Measurements from ENCODE around the gene CSPG4. TPM values are rescaled to one million over a fixed set of nuclear protein-coding genes. Genes with fewer than 3 reads are reported as not detected.

CSPG4 gene
- total and polyA plus RNA-seq, 9 of the 15 experiments (the other 6 are each of a cell fraction or from before 2014, with no cell fraction given): under 0.01 to 0.07 (median 0.04) TPM; not detected in 5

- no peak for ATAC-seq
- no peaks in the 10 kb centered on the region for H3K9me3 ChIP-seq (replicated peaks; ENCODE audit: control insufficient read depth, insufficient read depth, low read depth, low read length)
- TF ChIP-seq RBM34 (IDR thresholded peaks at IDR 0.05; ENCODE audit: borderline replicate concordance, insufficient read depth, low read length) (no peak), ZKSCAN8 (CRISPR knock-in tag; IDR thresholded peaks at IDR 0.05) (peak; percentile 95)
- no peaks in the 10 kb centered on the region; the same call in 1 of the 2 replicates for H4K20me1 ChIP-seq (replicated peaks; ENCODE audit: control insufficient read depth, insufficient read depth, low read length)
- 43% methylated on average over 3 of the region's 3 CpGs for WGBS (ENCODE audit: insufficient coverage, low coverage, missing lambda C conversion rate)
- peaks cover 6 to 12% of the 10 kb centered on the region in 2 experiments; a peak in 4 of 5 replicates for H3K4me1 ChIP-seq (replicated peaks in 1 of 2; ENCODE audit: control insufficient read depth in 2 of 2, insufficient read depth in 2 of 2, low read length in 2 of 2)
- no peak for DNase-seq (ENCODE audit: extremely low read depth in 1 of 4, low spot score in 3 of 4)
- no peak overlapping the region for H3K4me3 ChIP-seq
- H3K9me1 ChIP-seq (ENCODE audit: control insufficient read depth, insufficient read depth, low read length): no peaks in the 10 kb centered on the region
- H3K4me2 ChIP-seq (ENCODE audit: insufficient read depth, low read length): no peak overlapping the region
- no peak overlapping the region for H2AFZ ChIP-seq (ENCODE audit: low read depth, low read length)
- ChIA-PET CTCF (ENCODE audit: low intra/inter-chr PET ratio) (no interaction called here), POLR2A (interaction anchor here (0.6 to 2.0 kb wide), 3 partner anchors 10 to 19 kb away, joined by 3 to 9 read pairs (median 3); a partner anchor contains a TSS)
- no peaks in the 10 kb centered on the region for H3K79me2 ChIP-seq (ENCODE audit: control insufficient read depth, insufficient read depth, low read length)
- no TSS peak for BruUV-seq (replicated peaks)
- intact Hi-C loops (cut with micrococcal nuclease): no loop called here
- no peak overlapping the region for H3K27ac ChIP-seq (ENCODE audit: extremely low read depth, low read depth, low read length)
- in situ Hi-C loops (cut with MboI): no loop called here
- H3K9ac ChIP-seq (ENCODE audit: insufficient read depth in 1 of 2, low read depth in 2 of 2, low read length in 2 of 2): no peak overlapping the region
- no peaks in the 10 kb centered on the region for H3K36me3 ChIP-seq (ENCODE audit: control insufficient read depth, insufficient read depth, low read length)
- peaks cover 0 to 10% of the 10 kb centered on the region in 2 experiments; a peak in 1 of 5 replicates for H3K27me3 ChIP-seq (ENCODE audit: control insufficient read depth in 2 of 2, insufficient read depth in 2 of 2, low read length in 2 of 2)
- FAIRE-seq: no peak
Measured at GRCh38 chr15:75714195-75714594, 1.5 kb upstream of the CSPG4 start.

DNA sequence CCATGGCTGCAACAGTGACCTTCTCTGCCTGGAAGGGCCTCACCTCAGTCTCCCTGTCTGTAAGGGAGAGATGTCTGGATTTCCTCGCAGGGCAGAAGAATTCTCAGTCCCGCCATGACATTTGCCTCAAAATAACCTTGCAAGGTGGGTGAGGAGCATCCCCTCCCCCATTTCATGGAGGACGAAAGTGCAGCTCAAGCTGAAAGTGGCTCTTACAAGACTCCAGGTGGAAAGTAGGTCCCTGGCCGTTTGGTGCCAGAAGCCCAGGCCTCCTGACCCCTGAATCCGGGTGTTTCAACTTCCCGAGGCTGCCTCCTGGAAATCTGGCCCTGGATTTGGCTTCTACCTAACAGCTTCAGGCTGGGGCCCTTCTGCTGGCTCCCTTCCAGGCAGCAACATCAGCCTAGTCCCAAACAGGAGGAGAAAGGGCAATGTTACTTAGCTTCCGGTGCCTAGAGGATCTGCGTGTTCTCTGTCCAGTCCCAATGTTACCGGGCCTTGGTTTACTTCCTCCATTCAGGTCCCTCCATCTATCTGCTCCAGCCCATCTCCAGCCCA lies 769 bp upstream of the CSPG4 start:
- Histone ChIP-seq H3K9me1 (ENCODE audit: control insufficient read depth, insufficient read depth, low read length) (no peaks in the 10 kb centered on the region), H3K4me1 (replicated peaks in 1 of 2; ENCODE audit: control insufficient read depth in 2 of 2, insufficient read depth in 2 of 2, low read length in 2 of 2) (peaks cover 1 to 12% of the 10 kb centered on the region in 2 experiments; a peak in 3 of 5 replicates), H3K79me2 (ENCODE audit: control insufficient read depth, insufficient read depth, low read length) (no peaks in the 10 kb centered on the region), H3K9me3 (replicated peaks; ENCODE audit: control insufficient read depth, insufficient read depth, low read depth, low read length) (no peaks in the 10 kb centered on the region), H3K4me3 (no peak overlapping the region), H3K27me3 (ENCODE audit: control insufficient read depth in 2 of 2, insufficient read depth in 2 of 2, low read length in 2 of 2) (peaks cover 0 to 10% of the 10 kb centered on the region in 2 experiments; a peak in 1 of 5 replicates), H3K36me3 (ENCODE audit: control insufficient read depth, insufficient read depth, low read length) (no peaks in the 10 kb centered on the region), H2AFZ (ENCODE audit: low read depth, low read length) (0 out of 2 replicates have a peak overlapping the region, but pooled peaks have one; percentile 27), H3K9ac (ENCODE audit: insufficient read depth in 1 of 2, low read depth in 2 of 2, low read length in 2 of 2) (peak overlapping the region in 1 of 2 experiments; percentile 38; a peak in 1 of 4 replicates), H4K20me1 (replicated peaks; ENCODE audit: control insufficient read depth, insufficient read depth, low read length) (no peaks in the 10 kb centered on the region; the same call in 1 of the 2 replicates), H3K4me2 (ENCODE audit: insufficient read depth, low read length) (no peak overlapping the region), H3K27ac (ENCODE audit: extremely low read depth, low read depth, low read length) (no peak overlapping the region)
- 21% methylated on average over 9 of the region's 9 CpGs for WGBS (ENCODE audit: insufficient coverage, low coverage, missing lambda C conversion rate)
- in situ Hi-C loops (cut with MboI) (no loop called here), intact Hi-C loops (cut with micrococcal nuclease) (no loop called here)
- ChIA-PET CTCF (ENCODE audit: low intra/inter-chr PET ratio) (no interaction called here), POLR2A (interaction anchor here (1.7 to 2.0 kb wide), 2 partner anchors 10 to 15 kb away, joined by 3 to 9 read pairs; a partner anchor contains a TSS)
- FAIRE-seq (no peak), ATAC-seq (no peak; the same call in 1 of the 3 replicates), DNase-seq (ENCODE audit: extremely low read depth in 1 of 4, low spot score in 3 of 4) (peak in 1 of 4 experiments; percentile 29)
- BruUV-seq (replicated peaks): no TSS peak
- TF ChIP-seq NFIC (IDR thresholded peaks at IDR 0.05) (peak; percentile 75), HOXB6 (CRISPR knock-in tag; IDR thresholded peaks at IDR 0.05; ENCODE audit: borderline replicate concordance) (no peak), ZNF639 (CRISPR knock-in tag; conservative IDR thresholded peaks at IDR 0.05 in 1 of 2, IDR thresholded peaks at IDR 0.05 in 1 of 2) (no peak), ZNF263 (CRISPR knock-in tag; IDR thresholded peaks at IDR 0.05; ENCODE audit: borderline replicate concordance) (0 out of 2 replicates have a peak, but pooled peaks have one; percentile 35), FOSL1 (tag; conservative IDR thresholded peaks at IDR 0.05) (no peak), ZNF717 (CRISPR knock-in tag; IDR thresholded peaks at IDR 0.05) (no peak)
